Loucy (cell line): ENCODE data around the gene TAP1.

ENCODE experiments used
- H2AFZ ChIP-seq: fragments of 200-600 bp; sonication (generic); 2 replicates; pipeline ENCODE4 v1.6.0; 2016; ENCODE audit warnings: antibody characterized with exemption, mild to moderate bottlenecking, low read length, moderate library complexity
- H3F3A ChIP-seq: fragments of 200-600 bp; 2 replicates; pipeline ENCODE4 v1.6.0; 2016; ENCODE audit warnings: antibody characterized with exemption, low read depth, mild to moderate bottlenecking
- H3K27me3 ChIP-seq: fragments of 200-600 bp; sonication (generic); 2 replicates; pipeline ENCODE4 v1.6.1; 2014; ENCODE audit warnings: low read length, mild to moderate bottlenecking; ENCODE audit not compliant: insufficient read depth, poor library complexity, severe bottlenecking
- H3K36me3 ChIP-seq: fragments of 200-600 bp; sonication (generic); 2 replicates; pipeline ENCODE4 v1.6.1; 2016; ENCODE audit warnings: low read length; ENCODE audit not compliant: insufficient read depth
- H3K4me1 ChIP-seq: fragments of 200-600 bp; sonication (generic); 2 replicates; pipeline ENCODE4 v1.5.1; 2014; ENCODE audit warnings: low read length, mild to moderate bottlenecking; ENCODE audit not compliant: insufficient read depth, poor library complexity, severe bottlenecking
- H3K4me2 ChIP-seq: fragments of 200-600 bp; sonication (generic); 2 replicates; pipeline ENCODE4 v1.6.0; 2014; ENCODE audit warnings: antibody characterized with exemption, low read length, low read depth, mild to moderate bottlenecking; ENCODE audit not compliant: poor library complexity, severe bottlenecking
- H3K4me3 ChIP-seq: fragments of 200-600 bp; sonication (generic); 2 replicates; pipeline ENCODE4 v1.5.1; 2014; ENCODE audit warnings: low read length, mild to moderate bottlenecking, mixed read lengths; ENCODE audit not compliant: poor library complexity, severe bottlenecking
- H3K79me2 ChIP-seq: fragments of 200-600 bp; sonication (generic); 2 replicates; pipeline ENCODE4 v1.6.1; 2014; ENCODE audit warnings: low read length; ENCODE audit not compliant: insufficient read depth
- H3K9ac ChIP-seq: fragments of 200-600 bp; sonication (generic); 2 replicates; pipeline ENCODE4 v1.6.0; 2014; ENCODE audit warnings: mild to moderate bottlenecking, low read depth, low read length, moderate library complexity; ENCODE audit not compliant: poor library complexity, severe bottlenecking
- H3K9me2 ChIP-seq: fragments of 200-600 bp; sonication (generic); replicated peaks from 2 replicates; pipeline ENCODE4 v1.6.1; 2016; ENCODE audit warnings: low read depth, low read length, mixed read lengths
- H3K9me3 ChIP-seq: fragments of 200-600 bp; sonication (generic); 2 replicates; pipeline ENCODE4 v1.6.1; 2014; ENCODE audit warnings: mild to moderate bottlenecking, antibody characterized with exemption, low read length, low read depth; ENCODE audit not compliant: insufficient read depth
- H4K20me1 ChIP-seq: fragments of 200-600 bp; sonication (generic); 2 replicates; pipeline ENCODE4 v1.6.0; 2014; ENCODE audit warnings: antibody characterized with exemption, low read length, mild to moderate bottlenecking; ENCODE audit not compliant: insufficient read depth, poor library complexity, severe bottlenecking
- CTCF ChIP-seq: fragments of 200-600 bp; sonication (generic); conservative IDR thresholded peaks from 2 replicates; pipeline ENCODE4 v1.5.1; 2014; ENCODE audit warnings: mild to moderate bottlenecking, antibody characterized with exemption, low read length
- EZH2phosphoT487 ChIP-seq: fragments of 200-600 bp; IDR thresholded peaks from 2 replicates; pipeline ENCODE4 v1.6.1; 2018; ENCODE audit warnings: antibody characterized with exemption, mild to moderate bottlenecking, moderate library complexity, borderline replicate concordance

Gene TAP1

GRCh38 chr6:32844839-32845383 is 8.6 kb downstream of the TAP1 start:
- H4K20me1 ChIP-seq, result peaks cover 29% of the 10 kb centered on the region
- TF ChIP-seq EZH2phosphoT487 (no peak), CTCF (no peak)
- peaks cover 40% of the 10 kb centered on the region for H3K36me3 ChIP-seq
- peak overlapping the region; percentile 99 for H3K4me2 ChIP-seq
- H3K4me1 ChIP-seq, result peaks cover 75% of the 10 kb centered on the region
- H3K9me3 ChIP-seq, result no peaks in the 10 kb centered on the region
- peak overlapping the region; percentile 97 for H3K4me3 ChIP-seq
- H3K9me2 ChIP-seq, result no peaks in the 10 kb centered on the region
- no peak overlapping the region for H2AFZ ChIP-seq
- H3F3A ChIP-seq, result peaks cover 24% of the 10 kb centered on the region
- H3K9ac ChIP-seq, result peak overlapping the region; percentile 100
- peaks cover 84% of the 10 kb centered on the region for H3K79me2 ChIP-seq
- H3K27me3 ChIP-seq, result peaks cover 11% of the 10 kb centered on the region

GRCh38 chr6:32843979-32844838 is 9.3 kb downstream of the TAP1 start, which contains the start of gene PSMB8:
Gene PSMB8, minus strand, starts transcription at chr6:32844047. Its CDS starts 51 bp downstream, at chr6:32843996.
- peaks cover 11% of the 10 kb centered on the region for H3K27me3 ChIP-seq
- peaks cover 86% of the 10 kb centered on the region for H3K79me2 ChIP-seq
- peaks cover 78% of the 10 kb centered on the region for H3K4me1 ChIP-seq
- peak within 1 kb of the TSS; percentile 100 for H3K9ac ChIP-seq
- H3K4me2 ChIP-seq, result peak within 1 kb of the TSS; percentile 99
- H2AFZ ChIP-seq, result no peak within 1 kb of the TSS
- peaks cover 24% of the 10 kb centered on the region for H3F3A ChIP-seq
- H3K36me3 ChIP-seq, result peaks cover 40% of the 10 kb centered on the region
- H3K9me3 ChIP-seq, result no peaks in the 10 kb centered on the region
- TF ChIP-seq CTCF (no peak; the same call in 1 of the 2 replicates), EZH2phosphoT487 (no peak)
- peaks cover 28% of the 10 kb centered on the region for H4K20me1 ChIP-seq
- H3K4me3 ChIP-seq, result peak within 1 kb of the TSS; percentile 97
- no peaks in the 10 kb centered on the region for H3K9me2 ChIP-seq

GRCh38 chr6:32843331-32843978 is 10.0 kb downstream of the TAP1 start:
- Histone ChIP-seq H3K4me2 (peak overlapping the region; percentile 99), H3K4me1 (peaks cover 74% of the 10 kb centered on the region), H3K27me3 (peaks cover 11% of the 10 kb centered on the region), H3K79me2 (peaks cover 79% of the 10 kb centered on the region), H3K4me3 (peak overlapping the region; percentile 97), H3K9me3 (no peaks in the 10 kb centered on the region), H3F3A (peaks cover 24% of the 10 kb centered on the region), H3K9ac (peak overlapping the region; percentile 100), H3K9me2 (no peaks in the 10 kb centered on the region), H3K36me3 (peaks cover 36% of the 10 kb centered on the region), H4K20me1 (peaks cover 24% of the 10 kb centered on the region), H2AFZ (no peak overlapping the region)
- TF ChIP-seq EZH2phosphoT487 (no peak), CTCF (no peak)
